HG03378 (cell line): Measurements from ENCODE around the gene SPATA45.

Experiments
- ATAC-seq: cut with Tn5 transposase; IDR thresholded peaks from one replicate; pipeline ENCODE4 v1.9.1; 2021; ENCODE audit warnings: mild to moderate bottlenecking, moderate library complexity; ENCODE audit not compliant: unreplicated experiment

Gene SPATA45

DNA sequence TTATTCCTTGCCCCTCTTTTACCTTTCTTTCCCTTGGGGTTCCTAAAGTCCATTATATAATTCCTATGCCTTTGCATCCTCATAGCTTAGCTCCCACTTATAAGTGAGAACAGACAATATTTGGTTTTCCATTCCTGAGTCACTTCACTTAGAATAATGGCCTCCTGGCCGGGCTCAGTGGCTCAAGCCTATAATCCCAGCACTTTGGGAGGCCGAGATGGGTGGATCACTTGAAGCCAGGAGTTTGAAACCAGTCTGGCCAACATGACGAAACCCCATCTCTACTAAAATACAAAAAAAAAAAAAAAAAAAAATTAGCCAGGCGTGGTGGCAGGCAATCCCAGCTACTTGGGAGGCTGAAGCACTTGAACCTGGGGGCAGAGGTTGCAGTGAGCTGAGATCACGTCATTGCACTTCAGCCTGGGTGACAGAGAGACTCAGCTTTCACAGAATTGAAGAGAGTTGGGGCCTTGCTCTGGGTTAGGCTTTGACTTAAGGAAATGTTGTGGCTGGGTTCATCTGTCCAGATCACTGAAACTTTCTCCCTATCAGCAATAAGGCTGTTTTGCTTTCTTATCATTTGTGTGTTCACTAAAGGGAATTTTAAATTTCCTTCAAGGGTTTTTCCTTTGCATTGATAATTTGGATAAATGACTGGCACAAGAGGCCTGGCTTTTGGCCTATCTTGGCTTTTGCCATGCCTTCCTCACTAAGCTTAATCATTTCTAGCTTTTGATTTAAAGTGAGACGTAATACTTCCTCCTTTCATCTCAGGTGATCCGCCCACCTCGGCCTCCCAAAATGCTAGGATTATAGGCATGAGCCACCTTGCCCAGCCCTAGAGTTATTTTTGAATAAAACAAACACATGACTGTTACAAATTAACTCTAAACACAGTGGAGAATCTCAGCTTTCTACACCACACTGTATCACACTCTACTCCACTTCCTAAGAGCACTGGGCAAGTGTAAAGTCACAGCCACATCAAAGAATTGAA lies 13.9 kb downstream of the SPATA45 start:
- ATAC-seq = peak; percentile 95

DNA sequence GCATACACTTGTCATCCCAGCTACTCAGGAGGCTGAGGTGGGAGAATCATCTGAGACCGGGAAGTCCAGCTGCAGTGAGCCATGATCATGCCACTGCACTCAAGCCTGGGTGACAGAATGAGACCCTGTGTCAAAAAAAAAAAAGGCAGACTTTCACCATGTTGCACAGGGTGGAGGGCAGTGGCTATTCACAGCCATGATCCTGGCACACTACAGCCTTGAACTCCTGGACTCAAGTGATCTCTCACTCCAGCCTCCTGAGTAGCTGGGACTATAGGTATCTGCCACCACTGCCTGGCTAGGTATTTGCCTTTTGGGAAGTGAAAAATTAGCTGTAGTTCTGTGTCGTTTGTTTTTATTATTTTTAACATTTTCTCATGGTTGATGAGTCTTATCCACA lies 19.1 kb downstream of the SPATA45 start:
- no peak for ATAC-seq

DNA sequence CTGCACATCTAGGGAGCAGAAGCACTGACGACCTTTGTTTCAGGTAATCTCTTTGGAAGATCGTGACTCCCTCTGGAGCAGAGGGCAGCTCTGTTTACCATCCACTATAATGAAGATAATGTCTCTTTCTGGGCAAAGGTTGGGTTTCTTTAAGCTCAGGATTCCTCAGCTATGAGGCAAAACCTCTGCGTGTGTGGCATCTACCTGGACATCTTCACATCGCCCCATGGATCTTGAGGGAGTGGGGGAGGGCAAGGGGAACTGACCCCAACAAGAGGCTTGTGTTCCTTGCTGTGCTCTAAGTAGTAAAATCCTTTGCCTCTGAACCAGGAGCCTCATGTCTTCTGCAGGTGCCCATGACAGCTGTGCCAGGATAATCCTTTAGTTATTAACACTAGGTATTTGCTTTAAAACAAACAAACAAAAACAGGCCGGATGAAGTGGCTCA lies 19.6 kb downstream of the SPATA45 start:
- ATAC-seq = no peak

DNA sequence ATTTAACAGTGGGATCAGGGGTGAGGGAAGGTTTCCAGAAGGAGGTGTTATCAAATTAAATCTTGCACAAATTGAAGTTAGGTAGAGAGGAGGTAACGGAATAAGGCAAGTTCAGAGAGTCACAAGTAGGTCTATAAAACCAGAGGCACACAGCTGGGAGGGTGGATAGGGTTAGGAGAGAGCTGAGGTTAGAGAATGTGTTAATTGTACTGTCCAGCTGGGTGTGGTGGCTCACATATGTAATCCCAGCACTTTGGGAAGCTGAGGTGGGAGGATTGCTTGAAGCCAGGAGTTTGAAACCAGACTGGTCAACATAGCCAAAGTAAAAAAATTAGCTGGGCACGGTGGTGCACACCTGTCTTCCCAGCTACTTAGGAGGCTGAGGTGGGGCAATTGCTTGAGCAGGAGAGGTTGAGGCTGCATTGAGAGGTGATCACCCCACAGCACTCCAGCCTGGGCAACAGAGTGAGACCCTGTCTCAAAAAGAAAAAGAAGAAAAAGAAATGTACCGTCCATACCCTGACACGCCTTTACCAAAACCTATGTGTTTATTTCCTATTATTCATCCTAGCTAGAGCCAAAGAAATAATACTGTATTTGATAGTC lies 20.2 kb downstream of the SPATA45 start:
- ATAC-seq = no peak

DNA sequence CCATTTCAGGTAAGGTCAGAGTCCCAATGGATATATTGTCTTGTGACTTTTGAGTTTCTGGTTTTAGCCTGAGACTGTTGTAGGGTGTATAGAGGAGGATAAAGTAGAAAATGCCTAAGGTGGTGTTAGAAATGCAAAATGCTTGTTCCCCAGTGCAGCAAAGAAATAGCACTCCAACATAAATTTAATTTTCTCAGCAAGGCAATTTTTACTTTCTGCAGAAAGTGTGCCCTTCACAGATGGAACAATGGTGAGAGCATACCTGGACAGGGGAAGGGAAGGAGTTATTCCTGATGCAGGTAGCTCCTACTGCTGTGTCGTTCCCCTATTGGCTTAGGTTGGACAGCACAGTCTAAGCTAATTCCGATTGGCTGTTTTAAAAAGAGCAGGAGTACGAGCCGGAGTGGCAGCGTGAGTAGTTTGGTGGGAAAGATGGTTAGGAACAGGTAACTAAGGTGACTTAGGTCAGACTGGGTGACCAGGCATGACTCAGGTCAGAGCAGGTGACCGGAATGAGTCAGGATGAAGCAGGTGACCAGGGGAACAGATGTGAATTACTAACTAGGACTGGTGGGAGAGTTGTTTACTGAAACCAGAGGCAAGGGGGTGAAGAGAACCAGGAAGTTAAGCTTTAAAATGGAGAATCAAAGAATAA lies 21.5 kb downstream of the SPATA45 start:
- ATAC-seq = no peak

DNA sequence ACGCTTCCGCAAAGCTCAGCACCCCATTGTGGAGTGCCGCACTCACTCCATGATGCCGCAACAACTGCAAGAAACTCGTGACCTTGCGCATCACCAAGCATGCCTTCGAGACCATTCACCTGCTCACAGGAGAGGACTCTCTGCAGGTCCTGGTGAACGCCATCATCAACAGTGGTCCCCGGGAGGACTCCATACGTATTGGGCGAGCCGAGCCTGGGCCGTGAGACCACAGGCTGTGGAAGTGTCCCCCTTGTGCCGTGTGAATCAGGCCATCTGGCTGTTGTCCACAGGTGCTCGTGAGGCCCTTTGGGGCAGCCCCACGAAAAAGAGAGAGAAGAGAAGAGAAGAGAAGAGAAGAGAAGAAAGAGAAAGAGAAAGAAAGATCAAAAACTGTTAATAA lies 23.2 kb downstream of the SPATA45 start:
- ATAC-seq = no peak

DNA sequence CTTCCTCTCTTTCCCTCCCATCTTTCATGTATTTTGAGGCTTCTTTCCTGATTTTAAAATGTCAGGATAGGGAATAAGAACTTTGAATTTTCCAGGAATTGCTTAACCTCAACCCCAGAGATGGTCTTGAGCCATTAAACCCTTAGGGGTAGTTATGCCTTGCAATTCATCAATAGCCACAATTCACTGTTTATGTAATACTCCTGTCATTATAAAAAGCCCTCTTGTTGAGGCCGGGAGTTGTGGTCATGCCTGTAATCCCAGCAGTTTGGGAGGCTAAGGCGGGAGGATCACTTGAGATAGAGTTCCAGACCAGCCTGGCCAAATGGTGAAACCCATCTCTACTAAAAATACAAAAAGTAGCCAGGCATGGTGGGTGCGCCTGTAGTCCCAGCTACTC lies 24.5 kb downstream of the SPATA45 start:
- no peak for ATAC-seq

DNA sequence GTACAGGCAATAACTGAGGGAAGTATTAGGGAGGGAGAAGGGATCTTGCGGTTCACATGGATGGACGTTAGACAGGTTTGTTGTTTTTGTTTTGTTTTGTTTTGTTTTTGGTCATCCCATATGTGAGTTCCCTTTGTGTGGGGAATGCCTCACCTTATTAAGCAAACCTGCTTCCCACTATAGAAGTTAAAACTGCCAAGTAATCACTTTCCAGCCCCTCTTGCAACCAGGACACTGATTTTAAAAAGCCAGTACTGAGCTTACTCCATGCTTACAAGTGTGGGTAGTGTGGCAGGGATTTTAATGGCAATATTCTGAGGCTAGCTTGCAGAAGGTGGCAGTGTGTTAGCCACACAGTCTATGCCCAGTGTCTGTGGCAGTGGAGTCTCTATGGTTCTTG lies 26.5 kb downstream of the SPATA45 start:
- no peak for ATAC-seq

DNA sequence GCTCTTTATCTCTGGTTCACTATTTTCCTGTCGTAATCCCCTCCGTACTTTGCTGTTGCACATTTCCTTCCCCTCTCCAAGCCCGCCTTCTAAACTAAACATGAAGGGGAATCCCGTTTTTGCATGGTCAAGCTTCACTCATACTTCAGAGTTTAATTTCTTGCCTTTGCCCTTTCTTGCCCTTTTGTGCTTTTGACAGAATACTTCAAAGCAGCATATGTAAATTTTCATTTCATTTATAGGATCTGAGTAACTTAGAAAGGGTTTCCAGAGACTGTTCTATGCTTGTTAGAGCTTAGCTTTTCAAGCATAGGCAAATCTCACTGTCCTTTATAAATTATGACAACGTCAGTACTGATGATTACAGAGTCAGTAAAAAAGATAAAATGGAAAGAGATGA lies 27.7 kb downstream of the SPATA45 start:
- ATAC-seq = peak; percentile 70

DNA sequence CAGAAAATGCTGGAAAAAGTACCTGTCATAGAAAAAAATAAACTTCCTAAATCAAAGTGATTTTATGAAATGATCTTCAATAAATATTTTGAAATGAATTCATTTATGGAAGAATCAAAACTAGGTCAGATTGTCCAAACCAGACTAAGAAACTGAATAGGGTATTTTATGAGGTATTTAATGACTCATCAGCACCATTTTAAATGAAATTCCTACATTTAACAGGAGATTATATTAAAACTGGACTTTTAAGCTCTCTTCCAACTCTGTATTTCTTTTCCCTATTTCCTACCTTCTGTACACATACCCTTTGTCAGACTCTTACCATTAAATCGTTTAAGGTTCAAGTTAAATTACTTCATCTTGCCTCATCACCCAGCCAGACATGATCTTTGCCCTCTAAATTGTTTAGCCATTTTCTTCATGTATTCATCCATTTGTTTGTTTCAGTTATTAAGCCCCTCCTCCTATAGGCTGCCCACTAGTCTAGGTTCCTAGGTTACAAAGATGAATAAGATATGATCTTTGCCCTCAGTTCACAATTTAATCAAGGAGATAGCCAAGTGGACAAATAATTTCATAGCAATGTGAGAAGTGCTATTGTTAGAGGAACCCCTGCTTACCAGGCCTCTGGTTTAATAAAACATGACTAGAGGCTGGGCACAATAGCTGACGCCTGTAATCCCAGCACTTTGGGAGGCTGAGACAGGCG lies 30.7 kb downstream of the SPATA45 start:
- ATAC-seq = no peak

DNA sequence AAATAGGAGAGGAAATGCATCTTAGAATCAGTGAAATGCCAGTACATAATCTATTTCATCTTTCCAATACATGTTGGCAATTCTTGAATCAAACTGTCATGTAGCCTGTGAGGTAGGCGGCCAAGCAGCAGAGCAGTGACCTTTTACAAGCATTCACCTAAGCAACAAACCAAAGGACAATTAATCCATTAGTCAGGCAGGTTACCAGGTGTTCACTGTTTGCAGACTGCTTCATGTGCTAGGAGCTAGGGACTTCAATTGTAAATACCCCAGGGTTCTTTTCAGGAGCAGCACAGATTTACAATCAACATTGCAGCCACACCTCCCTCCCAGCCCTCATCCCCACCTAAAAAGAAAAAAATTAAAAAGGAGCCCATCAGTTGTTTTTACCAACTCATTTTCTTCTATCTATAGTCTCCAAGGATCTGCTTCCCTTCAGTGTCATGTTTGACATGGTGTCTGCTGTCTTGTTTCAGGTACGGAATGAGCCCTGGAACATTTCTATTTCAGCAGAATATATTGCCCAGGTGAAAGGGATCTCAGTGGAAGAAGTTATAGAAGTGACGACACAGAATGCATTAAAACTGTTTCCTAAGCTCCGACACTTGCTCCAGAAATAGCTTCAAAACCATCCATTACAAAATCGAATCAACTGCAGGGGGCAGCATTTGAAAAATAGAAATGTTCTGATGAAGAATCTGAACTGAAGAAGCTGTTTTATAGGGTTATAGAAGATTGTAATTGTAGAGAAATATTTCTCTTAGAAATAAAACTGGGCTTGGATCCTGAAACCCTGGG lies 32.7 kb downstream of the SPATA45 start:
- ATAC-seq = no peak

DNA sequence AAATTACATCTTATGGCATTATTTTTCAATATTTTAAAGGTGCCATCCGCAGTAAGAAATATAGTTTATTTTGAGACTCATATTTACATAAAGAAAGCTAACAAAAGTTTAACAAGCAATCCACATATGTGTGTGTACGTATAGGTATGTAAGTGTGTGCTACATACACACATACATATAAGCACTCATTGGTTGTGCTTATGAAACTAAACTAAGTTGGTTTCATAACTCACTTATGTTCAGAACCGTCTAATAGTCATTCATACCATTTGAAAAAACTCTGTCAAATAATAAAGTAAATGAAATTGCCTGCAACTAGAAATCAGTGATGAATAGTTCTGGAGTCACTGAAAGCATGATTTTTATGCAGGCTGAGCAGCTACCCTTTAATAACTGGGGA lies 41.7 kb downstream of the SPATA45 start:
- no peak for ATAC-seq

DNA sequence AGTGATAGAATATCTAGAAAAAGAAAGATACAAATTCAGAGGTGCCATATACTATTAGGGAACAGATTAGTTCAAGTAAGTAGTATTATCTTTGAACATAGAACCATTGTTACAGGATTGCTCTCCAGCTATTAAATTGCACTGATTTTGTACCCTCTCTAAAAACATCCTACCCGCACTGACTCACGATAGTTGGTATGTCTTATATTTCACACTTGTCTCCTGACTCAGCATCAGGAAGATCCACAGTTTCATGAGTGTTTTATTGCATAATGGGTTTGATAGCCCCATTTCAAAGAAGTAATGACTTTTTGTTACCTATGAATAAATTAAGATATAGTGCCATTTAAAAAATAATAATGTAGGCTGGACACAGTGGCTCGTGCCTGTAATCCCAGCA lies 49.8 kb downstream of the SPATA45 start:
- no peak for ATAC-seq

DNA sequence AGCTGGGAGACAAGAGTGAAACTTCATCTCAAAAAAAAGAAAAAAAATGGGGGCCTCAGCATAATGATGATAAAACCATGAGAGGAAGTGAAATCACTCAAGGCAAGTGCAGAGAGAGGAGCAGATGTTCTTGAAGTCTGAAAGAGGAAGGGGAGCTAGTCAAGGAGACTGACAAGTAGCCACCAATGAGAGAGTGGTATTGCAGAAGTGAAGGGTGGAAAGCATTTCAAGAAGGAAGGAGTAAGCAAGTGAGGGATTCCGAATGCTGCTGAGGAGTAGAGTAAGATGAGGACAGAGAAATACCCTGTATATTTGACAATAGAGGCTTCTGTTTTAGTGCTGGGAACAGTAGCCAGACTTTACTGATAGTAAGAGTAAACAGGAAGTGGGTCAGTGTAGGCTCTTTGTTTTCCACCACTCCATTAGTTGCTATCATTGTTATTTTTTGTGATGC lies 52.9 kb downstream of the SPATA45 start:
- ATAC-seq = peak; percentile 88

DNA sequence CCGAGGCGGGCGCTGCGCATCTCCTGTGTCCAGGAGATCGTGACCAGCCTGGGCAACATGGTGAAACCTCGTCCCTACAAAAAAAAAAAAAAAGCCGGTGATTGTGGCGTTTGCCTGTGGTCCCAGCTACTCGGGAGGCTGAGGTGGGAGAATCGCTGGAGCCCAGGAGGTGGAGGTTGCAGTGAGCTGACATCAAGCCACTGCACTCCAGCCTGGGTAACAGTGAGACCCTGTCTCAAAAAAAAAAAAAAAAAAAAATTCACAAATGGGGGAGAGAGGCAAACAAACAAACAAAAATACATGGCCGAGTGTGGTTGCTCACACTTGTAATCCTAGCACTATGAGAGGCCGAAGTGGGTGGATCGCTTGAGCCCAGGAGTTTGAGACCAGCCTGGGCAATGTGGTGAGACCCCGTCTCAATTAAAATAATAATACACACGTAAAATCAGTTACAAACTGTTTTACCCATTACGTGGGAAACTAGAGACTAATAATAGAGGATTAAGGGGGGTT lies 55.0 kb downstream of the SPATA45 start:
- ATAC-seq = no peak

DNA sequence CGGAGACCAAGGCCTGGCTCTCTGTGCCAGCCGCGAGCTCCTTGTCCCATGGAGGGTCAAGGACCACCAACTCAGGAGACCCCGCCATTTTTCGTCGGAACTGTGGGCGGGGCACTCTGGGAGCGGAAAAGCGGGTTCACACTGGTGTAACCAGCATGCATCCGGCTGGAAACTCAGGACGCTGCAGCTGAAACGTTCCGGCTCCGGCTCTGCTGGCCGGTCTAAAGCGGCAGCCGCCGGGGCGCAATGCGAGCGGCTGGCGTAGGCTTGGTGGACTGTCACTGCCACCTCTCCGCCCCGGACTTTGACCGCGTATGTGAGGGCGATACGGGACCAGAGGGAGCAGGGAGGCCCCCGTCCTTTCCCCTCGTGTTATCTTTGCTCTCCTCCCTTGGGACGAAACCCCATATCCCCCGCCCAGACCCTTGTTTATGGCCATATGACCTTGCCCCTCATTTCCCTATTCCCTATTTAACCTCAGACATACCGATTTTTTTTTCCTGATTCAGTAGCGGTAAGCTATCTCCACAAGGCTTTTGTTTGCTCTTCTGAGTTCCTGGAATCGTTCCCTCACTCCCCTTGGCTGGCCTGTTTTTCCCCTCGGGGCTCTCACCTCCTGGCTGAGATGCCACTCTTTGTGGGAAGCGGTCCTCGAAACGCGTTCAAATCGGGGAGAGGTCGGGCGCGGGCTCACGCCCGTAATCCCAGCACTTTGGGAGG lies 55.6 kb downstream of the SPATA45 start, which contains the start of the genes NSL1 and TATDN3:
Gene NSL1 (minus strand): TSS at position 102 of the 720 bp plus-strand sequence. CDS start 14 bp downstream, at position 88.
Gene TATDN3 (plus strand): TSS at position 219 of the 720 bp plus-strand sequence. CDS start 28 bp downstream, at position 247.
- ATAC-seq = peak; percentile 51

DNA sequence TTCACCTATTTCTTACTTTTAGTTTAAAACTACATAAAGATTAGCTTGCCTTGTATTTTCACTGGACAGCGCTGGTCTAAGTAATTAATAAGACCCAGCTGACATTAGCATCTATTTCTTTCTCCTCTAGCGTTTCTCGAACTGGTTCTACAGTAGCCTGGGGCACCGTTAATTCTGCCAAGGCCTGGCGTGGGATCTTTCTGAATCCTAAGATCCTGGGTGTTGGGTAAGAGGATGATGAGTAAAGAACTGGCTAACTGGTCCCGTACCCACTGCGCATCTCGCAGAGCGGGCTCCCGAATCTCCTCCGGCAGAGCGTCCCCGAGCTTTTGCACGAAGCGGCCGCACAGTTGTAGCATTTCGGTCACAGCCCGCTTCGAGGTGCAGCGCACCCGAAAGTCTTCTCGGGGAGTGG lies 56.2 kb downstream of the SPATA45 start:
- peak; percentile 27 for ATAC-seq

DNA sequence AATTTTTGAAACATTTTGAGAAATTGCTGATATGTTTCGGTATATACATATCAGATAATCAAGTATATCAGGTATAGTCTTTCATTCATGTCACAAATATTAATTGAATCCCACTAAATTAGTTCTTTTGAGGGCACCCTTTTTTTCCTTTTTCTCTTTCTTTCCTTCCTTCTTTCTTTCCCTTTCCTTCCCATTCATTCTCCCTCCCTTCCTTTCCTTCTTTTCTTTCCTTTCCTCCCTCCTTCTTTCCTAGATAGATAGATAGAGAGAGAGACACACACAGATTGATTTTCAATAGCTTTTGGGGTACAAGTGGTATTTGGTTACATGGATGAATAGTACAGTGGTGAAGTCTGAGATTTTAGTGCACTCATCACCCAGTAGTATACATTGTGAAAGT lies 61.6 kb downstream of the SPATA45 start:
- no peak for ATAC-seq

DNA sequence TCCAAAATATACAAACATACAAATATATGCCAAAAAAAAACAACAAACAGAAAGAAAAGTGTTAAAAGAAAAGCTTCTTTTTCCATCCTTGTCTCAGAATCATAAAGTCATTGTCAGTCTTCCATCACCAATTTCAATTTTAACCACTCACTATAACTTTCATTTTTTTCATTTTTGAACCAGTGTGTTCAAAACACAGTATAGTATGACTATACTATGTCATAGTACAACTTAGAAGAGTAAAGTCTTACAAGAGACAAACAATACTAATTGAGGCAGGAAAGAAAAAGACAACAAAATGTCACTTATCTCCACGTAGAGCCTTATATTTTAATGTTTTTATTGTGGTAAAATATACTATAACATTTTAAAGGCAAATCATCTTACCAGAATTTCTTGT lies 63.5 kb downstream of the SPATA45 start:
- ATAC-seq = no peak
